Dedifferentiated amniotic fluid mesenchymal stem cell (primary cell): ENCODE measurements around the gene EPHA8.

Experiments
- DNase-seq: peaks from one replicate; pipeline ENCODE4 v3.0.0-alpha.2; 2016; ENCODE audit errors: extremely low spot score

Gene EPHA8

DNA sequence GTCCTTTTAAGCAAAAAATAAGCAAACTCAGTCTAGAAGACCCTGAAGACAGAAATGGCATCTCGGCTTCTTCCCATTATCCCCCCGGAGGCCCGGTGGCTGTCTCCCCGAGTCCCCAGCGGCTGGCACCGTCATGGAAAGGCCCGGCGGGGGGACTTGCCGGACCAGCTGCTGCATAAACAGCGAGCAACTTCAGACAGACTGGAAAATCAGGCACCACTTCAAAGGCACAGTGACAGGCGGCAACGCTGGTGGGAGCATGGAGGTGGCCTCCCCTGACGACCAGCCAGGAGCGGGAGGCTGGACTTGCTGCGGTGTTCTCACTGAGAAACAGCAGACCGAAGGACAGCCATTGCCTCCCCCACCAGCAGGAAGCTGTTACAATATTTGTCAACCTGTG, 54.8 kb downstream of the EPHA8 start:
- DNase-seq, result no peak

DNA sequence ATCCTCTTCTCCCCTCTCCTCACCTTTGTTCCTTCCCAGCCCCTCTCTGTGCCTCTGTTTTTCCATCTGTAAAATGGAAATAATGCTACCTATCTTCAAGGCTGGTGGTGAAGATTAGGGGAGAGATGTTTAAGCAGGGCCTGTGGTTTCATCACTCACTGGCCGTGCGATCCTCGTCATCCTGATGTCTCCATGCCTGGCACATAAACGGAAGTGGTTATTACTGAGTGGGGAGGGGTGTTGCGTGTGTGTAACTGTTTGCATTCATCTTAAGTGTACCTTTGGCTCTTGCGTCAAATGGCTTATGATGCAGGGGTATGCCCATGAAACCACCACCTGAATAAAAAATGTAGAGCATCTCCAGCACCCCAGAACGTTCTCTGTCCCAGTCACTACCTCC, 56.0 kb downstream of the EPHA8 start:
- DNase-seq, result no peak

DNA sequence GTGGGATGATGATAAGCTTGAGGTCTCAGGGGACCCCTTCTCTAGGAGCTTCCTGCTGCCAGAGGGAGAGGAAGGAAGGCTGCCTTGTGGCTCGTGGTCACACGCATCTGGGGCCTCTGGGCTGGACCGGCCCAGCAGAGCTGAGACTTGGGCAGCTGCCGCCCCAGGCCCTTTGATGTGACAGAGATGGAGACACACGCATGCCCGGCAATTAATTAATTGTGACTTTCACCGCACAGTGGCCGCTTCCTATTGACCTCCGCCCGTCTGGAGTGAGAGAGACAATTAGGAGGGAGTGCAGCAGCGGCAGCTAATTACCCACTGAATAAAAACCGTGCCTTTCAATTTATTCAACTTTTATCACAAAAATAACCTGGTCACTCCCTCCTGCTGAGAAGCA, 56.5 kb downstream of the EPHA8 start:
- no peak for DNase-seq

DNA sequence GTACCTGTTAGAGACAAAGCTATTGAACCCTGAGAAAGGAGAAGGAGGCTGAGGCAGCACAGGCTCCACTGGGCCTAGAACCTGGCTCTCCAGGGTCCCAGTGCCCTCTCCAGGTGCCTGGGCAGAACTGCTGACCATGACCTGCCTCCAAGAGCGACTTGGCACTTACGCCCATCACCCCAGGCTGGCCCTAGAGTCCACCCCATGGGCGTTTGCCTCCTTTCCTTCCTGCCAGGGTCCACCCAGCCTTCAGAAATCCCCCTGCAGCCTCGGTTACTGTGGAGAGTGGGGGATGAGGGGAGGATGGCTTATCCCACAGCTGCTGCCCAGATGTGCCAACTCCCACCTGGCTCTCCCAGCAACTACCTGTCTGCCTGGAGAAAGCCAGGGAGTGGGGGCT, 58.5 kb downstream of the EPHA8 start:
- DNase-seq, result no peak

DNA sequence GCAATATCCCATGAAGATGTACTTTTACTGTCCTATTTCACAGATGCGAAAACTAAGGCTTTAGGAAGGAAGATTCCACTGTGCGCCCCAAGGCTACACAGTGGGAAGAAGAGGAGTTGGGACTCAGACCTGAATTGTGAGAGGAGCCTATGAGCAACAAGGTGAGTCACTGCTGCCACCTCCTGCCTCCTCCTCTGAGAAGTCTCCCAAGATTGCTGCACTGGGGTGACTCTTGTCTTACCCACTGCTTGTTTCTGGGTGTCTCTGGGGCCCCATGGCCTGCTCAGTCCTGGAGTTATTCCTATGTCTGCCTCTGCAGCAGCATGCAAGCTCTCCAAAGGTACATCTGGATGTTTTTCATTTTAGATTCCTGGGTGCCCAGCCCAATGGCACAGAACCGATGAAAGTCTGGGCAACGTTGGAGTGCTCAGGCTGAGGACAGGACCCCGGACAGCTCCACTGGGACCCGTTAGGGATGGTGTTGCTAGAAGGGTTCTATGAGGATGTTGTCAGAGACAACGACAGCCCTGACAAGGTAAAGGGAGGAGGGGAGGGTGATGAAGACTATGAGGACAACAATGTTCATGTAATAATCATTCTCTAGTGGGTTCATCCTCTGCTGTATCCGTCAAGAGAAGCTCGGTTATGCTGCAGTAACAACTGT, 62.1 kb downstream of the EPHA8 start:
- DNase-seq, result no peak

DNA sequence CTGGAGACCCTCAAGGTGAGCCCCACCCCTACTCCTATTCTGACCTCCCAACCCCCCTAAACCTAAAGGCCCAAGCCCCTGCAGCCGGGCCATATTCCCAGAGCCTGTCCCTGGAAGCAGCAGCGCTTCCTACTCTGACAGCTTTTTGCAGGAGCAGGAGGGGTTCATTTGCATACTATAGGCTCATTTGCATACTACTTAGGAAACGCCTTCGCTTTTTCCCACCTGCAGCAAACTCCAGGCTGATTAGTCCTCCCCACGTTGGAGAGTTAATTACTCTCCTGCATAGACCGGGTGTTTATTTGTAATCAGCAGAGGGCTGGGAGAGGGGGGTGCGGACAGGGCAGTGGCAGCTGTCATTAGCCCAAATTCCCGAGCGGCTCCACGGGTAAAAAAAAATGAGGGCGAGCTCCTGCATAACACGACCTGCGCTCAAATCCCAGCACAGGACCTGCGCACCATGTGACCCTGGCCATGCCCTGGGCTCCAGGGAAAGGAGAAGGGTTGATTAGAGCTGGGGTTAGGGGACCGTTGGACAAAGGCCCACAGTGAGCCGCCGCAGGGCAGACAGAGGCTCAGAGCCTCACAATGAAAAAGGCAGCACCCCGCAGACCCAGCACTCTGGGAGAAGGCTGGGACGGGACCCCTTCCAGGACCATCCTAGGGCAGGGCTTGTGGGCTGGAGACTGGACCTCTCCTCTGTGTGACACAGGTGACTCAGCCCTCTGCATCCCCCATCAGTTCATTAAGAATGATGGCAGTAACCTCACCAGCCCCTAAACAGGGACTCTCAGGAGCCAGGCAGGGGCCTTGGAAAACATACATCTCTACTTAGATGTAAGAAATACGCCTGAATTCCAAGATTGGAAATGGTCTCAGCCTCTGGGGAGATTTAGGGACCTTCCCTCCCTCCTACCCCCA, 63.2 kb downstream of the EPHA8 start:
- no peak for DNase-seq

DNA sequence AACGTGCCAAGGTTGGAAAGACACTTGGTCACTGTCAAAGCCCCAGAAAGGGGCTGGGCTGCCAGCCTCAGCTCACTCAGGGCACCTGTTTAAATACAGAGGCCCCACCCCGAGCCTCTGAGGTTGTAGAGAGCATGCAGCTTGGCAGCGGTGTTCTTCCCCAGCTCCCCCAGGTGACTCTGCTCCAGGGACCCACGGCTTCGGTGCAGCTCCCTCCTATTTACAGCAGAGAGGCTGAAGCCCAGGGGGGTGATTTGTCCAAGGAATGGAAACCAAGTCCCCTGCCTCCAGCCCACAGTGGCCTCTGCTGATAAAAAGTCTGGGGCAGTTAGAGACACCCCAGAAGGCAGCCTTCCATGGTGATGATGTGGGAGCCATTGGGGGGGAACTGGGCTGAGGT, 64.0 kb downstream of the EPHA8 start:
- no peak for DNase-seq

DNA sequence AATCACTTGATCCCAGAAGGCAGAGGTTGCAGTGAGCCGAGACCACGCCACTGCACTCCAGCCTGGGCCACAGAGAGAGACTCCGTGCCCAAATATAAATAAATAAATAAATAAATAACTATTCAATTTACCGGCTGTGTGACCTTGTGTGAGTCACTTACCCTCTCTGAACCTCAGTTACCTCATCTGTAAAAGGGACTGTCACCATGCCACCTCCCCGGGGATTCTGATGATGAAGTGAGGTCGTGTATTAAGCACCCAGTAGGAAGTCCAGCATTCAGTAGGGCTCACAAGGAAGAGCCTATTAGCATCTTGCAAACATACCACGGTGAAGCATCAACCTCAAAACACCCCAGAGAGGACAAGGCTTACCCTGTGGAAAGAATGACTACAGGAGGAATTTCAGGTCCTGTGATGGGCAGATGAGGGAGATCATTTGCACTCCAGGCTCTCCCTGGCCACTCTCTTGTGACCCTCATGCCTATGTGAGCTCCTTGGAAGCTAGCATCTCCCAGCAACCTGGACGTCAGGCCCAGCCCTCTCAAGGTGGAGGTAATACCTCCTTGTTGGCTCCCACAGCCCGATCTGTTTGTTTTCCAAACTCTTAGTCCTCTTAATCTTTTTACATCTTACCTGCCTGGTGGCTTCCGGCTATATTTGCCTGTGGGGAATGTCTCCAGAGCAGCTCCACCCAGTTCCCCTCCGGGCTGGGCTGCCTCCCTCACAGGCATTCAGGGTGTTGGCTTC, 65.6 kb downstream of the EPHA8 start:
- DNase-seq, result no peak

DNA sequence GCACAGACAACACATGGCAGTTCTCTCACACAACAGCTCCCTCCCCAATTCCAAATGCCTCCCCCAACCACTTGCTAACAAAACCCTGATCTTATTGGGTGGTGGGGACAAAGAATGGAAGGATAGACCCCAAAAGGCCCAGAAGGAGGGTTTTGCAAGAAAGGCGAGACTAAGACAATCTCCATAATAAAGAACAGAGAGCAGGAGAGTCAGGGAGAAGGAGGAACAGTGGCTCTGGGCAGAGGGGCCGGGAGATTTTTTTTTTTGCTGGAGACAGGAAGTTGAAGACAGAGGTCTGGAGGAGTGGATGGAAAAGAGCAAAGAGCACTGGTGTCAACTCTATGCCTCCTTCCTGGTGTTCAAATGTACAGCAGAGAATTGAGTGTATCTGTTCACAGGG, 66.6 kb downstream of the EPHA8 start:
- DNase-seq, result no peak

DNA sequence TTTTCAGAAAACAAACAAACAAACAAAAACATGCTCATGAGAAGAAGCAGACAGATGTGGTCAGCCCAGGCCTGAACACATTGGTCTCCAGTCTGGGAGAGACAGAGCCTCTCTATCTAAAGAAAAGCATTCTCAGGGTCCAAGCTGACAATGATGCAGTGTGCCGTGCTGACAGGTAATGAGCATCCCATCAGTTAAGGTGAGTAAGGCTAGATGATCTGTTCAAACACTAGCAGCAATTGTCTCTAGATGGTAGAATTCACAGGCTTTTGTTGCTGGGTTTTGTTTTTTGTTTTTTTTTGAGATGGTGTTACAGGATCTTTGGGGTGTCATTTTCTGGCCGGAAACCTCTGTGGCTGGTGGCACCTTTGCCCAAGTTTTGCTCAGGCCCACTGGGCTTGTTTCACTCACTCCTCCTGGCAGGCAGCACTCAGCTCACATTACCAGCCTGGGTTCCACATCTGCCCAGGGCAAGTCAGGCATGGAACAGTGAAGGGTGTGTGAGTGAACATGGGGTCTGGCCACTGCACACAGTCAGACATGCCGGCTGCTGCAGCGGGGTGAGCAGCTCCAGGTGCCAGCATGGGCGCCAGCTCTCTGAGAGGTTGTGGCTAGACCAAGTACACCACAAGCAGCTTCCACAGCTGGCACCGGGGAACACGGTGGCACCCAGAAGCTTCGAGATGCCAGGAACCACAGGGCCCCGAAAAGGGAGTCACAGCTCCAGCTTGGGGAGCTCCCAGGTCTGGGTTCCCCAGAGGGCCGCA, 70.6 kb downstream of the EPHA8 start:
- no peak for DNase-seq

DNA sequence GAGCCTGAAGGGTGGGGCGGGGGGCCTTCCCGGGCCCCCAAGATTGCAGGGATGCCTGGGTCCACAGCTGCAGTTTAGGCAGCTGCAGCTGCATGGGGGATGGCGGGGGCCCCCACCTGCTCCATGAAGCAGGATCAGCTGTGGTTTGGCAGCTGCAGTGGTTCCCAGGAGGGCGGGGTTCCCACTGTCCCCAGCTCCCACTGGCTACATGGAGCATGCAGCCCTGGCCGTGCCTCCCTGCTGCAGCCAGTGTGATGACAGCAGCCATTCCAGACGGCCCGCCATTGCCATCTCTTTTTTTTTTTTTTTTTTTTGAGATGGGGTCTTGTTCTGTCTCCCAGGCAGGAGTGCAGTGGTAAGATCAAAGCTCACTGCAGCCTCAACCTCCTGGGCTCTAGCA, 72.1 kb downstream of the EPHA8 start:
- no peak for DNase-seq

DNA sequence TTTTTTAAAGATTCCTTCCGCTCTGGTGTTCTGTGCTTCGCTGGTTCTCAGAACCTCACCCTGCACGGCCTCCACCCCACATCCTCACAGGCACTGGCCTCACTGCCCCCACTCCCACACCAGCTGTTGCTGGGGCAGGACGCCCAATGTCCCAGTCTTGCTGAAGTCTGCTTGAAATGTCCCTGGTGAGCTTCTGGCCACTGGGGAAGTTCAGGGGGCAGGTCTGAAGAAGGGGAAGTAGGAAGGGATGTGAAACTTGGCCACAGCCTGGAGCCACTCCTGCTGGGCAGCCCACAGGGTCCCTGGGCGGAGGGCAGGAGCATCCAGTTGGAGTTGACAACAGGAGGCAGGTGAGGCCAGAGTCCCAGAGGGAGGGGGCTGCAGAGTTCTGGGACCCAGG, 73.1 kb downstream of the EPHA8 start, which contains the start of gene C1QA:
C1QA (plus strand) TSS at position 276 of the 400 bp plus-strand sequence. CDS start 989 bp downstream, outside the sequence.
- DNase-seq, result no peak

DNA sequence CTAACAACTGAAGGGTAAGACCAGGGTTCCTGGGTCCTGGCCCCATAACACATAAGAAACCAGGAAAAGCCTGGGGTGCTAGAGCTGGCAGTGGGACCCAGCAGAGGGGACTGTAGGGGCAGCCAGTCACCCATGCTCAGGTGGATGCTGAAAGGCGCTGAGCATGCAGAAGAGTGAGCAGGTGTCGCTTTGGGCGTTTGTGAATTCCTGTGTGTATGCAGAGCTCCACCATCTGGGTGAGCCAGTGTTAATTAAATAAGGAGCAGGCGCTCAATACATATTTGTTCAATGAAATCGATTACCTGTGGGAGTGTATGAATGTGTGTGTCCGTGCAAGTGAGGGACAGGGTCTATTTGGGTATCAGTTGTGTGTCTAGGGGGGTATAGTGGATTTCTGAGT, 73.6 kb downstream of the EPHA8 start:
- DNase-seq, result no peak

DNA sequence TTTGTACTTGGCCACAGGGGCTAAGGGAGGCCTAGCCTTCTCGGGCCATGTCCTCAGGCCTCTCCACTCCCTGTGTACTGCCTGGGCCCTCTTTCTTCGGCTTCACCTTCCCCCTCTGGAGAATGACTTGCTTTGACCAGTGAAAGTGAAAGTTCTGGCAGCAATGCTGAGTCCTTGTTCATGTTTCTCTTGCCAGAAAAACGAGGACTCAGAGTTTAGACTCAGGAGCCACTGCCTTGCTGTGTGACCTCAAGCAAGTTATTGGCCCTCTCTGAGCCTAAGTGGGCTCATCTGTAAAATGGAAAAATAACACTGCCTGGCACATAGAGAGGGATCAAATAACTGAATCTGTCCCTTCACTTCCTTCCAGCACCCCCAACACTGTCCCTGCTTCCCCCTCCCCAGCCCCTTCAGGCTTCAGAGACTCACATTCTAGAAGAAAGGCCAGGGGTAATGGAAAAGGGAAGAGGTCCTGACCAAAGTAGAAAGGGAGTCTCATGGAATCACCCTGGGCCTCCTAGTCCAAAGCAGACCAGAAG, 74.7 kb downstream of the EPHA8 start:
- no peak for DNase-seq

DNA sequence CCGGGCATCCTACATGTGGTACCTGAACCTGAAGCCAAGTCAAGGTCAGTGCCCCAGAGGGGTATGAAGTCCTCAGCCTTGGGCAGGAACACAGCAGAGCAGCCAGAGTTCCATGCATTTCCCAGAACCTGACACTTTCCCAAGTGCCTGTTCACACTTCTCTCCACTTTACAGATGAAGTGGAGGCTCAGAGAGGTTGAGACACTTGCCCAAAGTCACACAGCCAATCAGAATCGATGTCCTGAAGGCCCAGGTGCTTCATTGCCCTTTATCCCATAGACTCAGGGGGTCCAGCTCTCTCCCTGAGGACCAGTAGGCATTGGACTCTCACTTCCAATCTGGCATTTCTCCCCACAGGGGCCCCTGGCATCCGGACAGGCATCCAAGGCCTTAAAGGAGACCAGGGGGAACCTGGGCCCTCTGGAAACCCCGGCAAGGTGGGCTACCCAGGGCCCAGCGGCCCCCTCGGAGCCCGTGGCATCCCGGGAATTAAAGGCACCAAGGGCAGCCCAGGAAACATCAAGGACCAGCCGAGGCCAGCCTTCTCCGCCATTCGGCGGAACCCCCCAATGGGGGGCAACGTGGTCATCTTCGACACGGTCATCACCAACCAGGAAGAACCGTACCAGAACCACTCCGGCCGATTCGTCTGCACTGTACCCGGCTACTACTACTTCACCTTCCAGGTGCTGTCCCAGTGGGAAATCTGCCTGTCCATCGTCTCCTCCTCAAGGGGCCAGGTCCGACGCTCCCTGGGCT, 75.4 kb downstream of the EPHA8 start:
- DNase-seq, result no peak

DNA sequence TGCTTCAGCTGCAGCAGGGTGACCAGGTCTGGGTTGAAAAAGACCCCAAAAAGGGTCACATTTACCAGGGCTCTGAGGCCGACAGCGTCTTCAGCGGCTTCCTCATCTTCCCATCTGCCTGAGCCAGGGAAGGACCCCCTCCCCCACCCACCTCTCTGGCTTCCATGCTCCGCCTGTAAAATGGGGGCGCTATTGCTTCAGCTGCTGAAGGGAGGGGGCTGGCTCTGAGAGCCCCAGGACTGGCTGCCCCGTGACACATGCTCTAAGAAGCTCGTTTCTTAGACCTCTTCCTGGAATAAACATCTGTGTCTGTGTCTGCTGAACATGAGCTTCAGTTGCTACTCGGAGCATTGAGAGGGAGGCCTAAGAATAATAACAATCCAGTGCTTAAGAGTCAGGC, 76.0 kb downstream of the EPHA8 start:
- DNase-seq, result no peak

DNA sequence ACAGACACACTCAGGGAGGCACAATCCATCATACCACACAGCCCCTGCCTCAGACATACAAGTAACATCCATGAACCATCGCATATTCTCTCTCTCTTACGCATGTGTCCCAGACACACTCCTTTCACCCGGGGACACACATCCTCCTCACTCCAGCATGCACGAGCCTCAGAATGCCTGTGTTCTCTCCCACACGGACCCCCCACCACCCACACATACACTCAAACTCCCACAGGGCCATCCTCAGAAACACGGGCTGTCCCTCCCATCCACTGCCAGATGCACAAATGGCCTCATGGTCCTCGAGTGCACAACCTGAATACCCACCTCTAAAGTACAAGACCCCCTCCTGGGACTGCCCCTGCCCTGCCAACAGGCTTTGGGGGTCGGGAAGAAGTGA, 78.0 kb downstream of the EPHA8 start:
- no peak for DNase-seq

DNA sequence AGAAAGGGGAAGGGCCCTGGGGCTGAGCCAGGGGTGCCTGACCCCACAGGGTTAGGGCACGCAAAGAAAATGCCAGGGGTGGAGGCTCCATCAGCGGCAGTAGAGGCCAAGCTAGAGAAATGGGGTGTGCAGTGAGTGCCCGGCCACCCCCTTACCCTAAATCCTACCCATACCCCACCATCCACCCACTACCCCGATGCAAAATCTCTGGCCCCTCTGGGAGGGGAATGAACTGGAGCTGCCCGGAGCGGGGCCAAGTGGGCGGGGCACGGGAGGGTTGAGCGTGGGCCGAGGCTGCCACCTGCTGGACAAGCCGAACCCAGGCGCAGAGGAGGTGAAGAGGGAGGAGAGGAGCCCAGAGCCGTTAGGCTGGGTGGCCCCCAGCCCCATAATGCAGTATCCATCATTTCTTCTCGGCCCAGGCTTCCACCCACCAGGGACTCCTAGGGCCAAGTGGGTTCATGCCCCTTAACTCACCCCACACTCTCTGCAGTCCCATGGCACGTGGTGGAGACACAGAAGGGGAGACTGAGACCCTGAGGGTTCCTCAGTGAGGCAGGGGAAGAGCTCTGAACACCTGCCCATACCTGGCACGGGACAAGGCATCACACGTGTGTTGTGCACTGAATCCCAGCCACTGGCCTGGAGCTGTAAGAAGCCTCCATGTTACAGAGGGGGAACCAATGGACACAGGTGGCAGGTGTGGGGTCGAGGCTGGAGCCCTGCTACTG, 78.8 kb downstream of the EPHA8 start:
- peak; percentile 26 for DNase-seq

DNA sequence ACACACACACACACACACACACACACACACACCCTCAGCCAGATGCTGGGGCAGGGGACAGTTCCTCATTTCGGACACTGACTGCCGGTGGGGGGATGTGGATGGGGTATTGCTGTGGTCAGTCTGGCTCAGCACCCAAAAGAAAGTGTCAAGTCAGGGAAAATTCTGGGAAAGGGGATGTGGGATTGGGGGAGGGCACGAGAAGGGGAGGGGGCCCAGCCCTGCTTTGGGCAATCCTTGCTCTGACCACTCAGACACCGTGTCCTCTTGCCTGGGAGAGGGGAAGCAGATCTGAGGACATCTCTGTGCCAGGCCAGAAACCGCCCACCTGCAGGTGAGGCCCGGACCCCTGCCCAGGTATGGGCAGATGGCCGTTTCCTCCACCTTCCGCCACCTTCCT, 80.1 kb downstream of the EPHA8 start, which contains the start of gene C1QC:
C1QC (plus strand) TSS at position 253 of the 400 bp plus-strand sequence. CDS start 391 bp downstream, outside the sequence.
- DNase-seq, result no peak

DNA sequence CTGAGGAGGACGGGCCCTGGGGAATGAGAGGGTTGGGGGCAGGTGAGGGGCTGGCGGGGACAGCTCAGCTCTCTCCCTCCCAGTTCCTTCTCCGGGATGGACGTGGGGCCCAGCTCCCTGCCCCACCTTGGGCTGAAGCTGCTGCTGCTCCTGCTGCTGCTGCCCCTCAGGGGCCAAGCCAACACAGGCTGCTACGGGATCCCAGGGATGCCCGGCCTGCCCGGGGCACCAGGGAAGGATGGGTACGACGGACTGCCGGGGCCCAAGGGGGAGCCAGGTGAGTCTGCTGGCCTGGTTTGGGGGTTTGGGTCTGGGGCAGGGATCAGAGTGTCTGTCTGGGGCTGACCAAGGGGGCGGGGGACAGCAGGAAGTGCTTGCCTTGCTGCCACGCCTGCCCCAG, 80.6 kb downstream of the EPHA8 start:
- no peak for DNase-seq
